22Rv1 (cell line): ENCODE measurements around the gene ZNFX1.
"Not testable (repeated sequence)": the region's sequence is repeated elsewhere in the genome, so short reads cannot be mapped to it uniquely, and the experiment has no call there.

Experiments used
- H3K27ac ChIP-seq: fragments of 450-650 bp; 2 replicates; pipeline ENCODE4 v1.5.1; 2017
- ZFX ChIP-seq: fragments of 450-650 bp; IDR thresholded peaks from 2 replicates; pipeline ENCODE4 v1.6.1; 2017; ENCODE audit warnings: antibody characterized with exemption, borderline replicate concordance
- TF ChIP-seq, protein P1 (sequence below): fragments of 450-650 bp; IDR thresholded peaks from 2 replicates; pipeline ENCODE4 v1.5.1; 2017; ENCODE audit warnings: mild to moderate bottlenecking

ZNFX1 gene

DNA sequence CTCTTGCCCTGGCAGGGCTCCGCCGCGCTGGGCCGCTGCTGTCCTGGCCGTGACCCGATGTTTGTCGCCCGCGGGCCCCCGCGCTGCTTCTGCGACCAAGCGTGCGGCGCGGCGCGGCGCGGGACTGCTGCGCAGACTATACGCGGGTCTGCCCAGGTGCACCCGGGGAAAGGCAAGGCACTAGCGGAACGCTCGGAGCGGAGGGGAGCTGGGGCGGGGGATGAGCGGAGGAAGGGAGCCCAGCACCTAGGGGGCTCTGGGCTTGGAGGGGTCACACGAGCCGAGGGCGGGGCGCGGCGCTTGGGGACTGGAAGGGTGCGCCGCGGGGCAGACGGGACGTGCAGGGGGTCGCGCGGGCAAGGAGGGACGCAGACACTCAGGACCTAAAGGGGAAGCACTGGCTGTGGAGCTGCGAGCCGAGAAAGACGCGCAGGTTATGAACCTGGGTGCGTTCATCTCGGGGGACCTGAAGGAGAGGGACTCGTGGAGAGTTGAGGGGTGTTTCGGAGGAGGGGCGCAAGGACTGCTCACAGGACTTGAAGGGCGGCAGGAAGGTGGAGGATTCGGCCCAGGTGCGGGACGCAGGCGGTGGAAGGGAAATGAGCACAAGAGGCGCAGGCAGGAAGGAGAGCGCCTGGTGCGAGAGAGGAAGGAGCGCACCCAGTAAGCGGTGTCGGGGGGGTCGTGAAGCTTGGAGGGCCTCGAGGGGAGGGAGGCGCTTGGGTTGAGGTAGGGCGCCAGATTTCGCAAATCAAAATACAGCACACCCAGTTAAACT is 40.8 kb upstream of the ZNFX1 start:
- no peak for TF ChIP-seq ZFX
- TF ChIP-seq, protein P1, sequence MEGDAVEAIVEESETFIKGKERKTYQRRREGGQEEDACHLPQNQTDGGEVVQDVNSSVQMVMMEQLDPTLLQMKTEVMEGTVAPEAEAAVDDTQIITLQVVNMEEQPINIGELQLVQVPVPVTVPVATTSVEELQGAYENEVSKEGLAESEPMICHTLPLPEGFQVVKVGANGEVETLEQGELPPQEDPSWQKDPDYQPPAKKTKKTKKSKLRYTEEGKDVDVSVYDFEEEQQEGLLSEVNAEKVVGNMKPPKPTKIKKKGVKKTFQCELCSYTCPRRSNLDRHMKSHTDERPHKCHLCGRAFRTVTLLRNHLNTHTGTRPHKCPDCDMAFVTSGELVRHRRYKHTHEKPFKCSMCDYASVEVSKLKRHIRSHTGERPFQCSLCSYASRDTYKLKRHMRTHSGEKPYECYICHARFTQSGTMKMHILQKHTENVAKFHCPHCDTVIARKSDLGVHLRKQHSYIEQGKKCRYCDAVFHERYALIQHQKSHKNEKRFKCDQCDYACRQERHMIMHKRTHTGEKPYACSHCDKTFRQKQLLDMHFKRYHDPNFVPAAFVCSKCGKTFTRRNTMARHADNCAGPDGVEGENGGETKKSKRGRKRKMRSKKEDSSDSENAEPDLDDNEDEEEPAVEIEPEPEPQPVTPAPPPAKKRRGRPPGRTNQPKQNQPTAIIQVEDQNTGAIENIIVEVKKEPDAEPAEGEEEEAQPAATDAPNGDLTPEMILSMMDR: no peak
- no peak overlapping the region for H3K27ac ChIP-seq

DNA sequence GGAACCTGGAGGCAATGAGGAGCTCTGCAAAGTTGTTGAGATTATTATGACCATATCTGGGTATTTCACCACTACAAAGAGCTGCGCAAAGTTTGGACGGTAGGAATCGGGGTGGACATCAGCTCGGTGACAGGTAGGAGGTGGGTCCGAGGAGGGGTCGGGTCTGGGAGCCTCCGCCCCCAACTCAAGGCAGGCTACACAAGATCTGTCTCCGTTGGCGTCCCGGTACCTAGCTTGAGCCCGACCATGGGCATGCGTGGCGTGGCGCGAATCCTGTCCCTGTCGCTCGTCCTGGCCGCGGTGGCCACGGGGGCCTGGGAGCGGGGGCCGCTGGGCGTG is 40.2 kb upstream of the ZNFX1 start:
- no peak overlapping the region for H3K27ac ChIP-seq
- TF ChIP-seq, protein P1: no peak
- no peak for TF ChIP-seq ZFX

DNA sequence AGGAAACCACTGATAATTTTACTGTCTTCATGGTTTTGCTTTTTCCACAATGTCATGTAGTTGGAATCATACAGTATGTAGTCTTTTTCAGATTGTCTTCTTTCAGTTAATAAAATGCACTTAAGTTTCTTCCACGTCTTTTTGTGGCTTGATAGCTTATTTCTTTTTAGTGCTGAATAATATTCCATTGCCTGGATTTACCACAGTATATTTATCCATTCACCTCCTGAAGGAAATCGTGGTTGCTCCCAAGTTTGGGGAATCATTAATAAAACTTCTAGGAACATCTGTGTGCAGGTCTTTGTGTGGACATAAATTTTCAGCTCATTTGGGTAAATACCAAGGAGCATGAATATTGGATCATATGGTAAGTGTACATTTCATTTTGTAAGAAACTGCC is 38.8 kb upstream of the ZNFX1 start:
- H3K27ac ChIP-seq: no peak overlapping the region
- TF ChIP-seq, protein P1: no peak
- no peak for TF ChIP-seq ZFX

DNA sequence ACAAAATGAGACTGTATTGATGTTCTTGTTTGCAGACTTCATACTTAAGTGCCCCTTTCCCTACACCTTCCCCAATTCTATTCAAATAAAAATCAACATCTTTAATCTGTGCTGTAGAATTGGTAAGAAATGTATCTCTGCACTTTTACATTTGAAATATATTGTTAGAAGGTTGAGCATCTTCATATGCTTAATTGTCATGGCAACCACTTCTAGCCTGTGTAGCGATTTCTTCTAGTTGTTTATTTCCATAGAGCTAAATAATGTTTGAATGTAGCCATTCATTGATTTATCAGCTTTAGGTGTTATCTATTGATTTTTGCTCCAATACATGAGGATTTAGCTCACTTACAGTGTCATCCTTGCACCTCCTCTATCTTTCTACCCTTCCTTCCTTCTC is 37.7 kb upstream of the ZNFX1 start:
- TF ChIP-seq ZFX: no peak
- TF ChIP-seq, protein P1: no peak
- H3K27ac ChIP-seq: no peak overlapping the region

DNA sequence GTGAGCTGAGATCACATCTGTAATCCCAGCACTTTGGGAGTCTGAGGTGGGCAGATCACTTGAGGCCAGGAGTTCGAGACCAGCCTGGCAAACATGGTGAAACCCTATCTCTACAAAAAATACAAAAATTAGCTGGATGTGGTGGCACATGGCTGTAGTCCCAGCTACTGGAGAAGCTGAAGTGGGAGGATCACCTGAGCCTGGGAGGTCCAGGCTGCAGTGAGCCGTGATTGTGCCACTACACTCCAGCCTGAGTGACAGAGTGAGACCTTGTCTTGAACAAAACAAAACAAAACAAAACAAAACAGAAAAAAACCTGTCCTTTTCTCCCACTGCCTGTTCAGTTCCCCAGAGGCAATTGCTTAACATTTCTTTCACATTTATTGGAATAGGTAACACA is 36.2 kb upstream of the ZNFX1 start:
- not testable (repeated sequence) for H3K27ac ChIP-seq

DNA sequence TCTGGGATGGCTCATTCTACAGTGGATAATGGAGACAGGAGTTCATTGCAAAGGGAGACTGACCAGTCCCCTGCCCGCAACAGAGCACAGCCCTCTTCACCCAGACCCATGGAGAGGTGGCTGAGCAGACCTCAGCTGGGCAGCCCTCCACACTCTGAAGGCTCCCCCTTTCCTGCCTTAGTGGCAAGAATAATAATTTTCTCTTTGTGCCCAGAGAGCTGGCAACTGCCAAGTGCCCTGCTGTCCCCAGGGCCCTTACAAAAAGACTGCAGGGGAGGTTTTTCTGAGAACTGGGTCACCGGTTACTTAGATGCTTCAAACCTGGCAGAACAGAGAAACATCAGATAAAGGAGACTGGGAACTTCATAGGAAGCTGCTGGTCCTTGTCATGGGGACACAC is 35.4 kb upstream of the ZNFX1 start:
- TF ChIP-seq, protein P1: no peak
- TF ChIP-seq ZFX: no peak
- H3K27ac ChIP-seq: no peak overlapping the region

DNA sequence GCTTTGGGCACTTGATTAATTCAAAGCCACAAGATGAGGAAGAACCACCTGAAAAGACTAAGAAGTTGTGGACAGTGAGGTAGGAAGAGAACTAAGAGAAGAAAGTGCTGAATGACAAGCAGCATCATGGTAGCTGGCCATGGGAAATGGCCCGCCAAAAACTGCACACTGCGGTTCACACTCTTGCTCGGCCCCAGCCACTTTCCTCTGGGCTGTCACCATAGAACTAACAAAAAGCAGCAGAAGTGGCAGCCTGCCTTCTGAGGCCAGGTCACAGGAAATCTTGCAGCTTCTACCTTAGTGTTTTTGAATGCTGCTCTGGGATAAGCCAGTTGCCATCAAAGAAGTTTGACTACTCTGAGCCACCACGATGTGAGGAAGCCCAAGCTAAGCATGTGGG is 34.8 kb upstream of the ZNFX1 start:
- no peak overlapping the region for H3K27ac ChIP-seq
- no peak for TF ChIP-seq ZFX

DNA sequence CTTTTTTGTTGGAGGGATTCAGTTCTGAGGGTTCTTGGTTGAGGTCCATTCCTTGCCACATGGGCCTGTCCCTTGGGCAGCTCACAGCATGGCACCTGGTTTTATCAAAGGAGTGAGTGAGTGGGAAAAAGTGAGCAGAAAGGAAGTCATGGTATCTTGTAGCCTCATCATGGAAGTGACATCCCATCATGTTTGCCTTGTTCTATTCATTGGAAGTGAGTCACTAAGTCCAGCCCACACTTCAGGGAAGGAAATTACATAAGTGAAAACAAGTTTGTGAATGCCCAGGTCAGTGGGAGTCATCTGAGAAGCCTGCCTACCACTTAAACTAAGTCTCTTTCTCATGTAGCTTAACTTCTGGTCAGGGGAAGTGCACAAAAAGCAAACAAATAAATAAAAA is 32.8 kb upstream of the ZNFX1 start:
- TF ChIP-seq, protein P1: no peak
- no peak for TF ChIP-seq ZFX
- H3K27ac ChIP-seq: no peak overlapping the region
